ENCODE measurements around the gene ARHGEF19. TPM values are rescaled to one million over a fixed set of nuclear protein-coding genes. Genes with fewer than 3 reads are reported as not detected.
A peak's percentile ranks its signal among the peaks of the same experiment; 100 is the strongest.

Gene ARHGEF19
- total and polyA plus RNA-seq, 9 of the 15 experiments (the other 6 are each of a cell fraction or from before 2014, with no cell fraction given), result 0.73 to 21.0 (median 5.2) TPM

DNA sequence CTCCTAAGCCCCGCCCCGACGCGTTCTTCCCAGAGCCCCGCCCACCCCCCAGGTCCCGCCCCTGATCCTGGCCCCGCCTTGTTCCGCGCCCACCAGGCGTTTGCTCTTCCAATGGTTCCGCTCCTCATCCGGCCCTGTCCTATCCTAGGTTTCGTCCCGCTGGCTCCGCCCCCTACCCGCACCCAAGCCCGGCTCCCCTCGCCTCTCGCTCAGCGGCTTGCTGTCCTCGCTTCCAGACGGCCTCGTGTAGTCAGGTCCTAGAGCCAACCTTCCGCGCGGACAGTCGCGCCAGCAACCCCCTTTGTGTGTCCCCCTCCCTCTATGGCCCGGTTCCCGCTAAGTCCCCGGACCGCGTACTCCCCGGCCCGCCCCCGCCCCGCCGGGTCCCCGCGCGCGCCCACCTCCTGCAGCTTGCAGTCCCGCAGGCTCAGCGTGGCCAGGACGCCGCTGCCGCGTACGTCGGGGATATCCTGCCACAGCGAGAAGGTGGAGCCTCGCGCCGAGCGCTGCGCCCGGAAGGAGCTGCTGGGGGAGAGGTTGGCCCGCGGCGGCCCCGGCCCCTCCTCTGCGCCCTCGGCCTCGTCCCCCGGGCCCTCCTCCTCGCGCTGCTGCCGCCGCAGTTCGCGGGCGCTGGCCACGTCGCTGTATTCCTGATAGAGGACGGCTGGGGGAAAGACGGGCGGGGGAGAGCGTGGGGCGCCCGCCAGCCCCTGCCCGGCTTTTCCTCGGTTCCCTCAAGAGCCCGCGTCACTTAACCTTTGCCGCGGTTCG, 5.7 kb downstream of the ARHGEF19 start (continued):
- TF ChIP-seq, protein P1, sequence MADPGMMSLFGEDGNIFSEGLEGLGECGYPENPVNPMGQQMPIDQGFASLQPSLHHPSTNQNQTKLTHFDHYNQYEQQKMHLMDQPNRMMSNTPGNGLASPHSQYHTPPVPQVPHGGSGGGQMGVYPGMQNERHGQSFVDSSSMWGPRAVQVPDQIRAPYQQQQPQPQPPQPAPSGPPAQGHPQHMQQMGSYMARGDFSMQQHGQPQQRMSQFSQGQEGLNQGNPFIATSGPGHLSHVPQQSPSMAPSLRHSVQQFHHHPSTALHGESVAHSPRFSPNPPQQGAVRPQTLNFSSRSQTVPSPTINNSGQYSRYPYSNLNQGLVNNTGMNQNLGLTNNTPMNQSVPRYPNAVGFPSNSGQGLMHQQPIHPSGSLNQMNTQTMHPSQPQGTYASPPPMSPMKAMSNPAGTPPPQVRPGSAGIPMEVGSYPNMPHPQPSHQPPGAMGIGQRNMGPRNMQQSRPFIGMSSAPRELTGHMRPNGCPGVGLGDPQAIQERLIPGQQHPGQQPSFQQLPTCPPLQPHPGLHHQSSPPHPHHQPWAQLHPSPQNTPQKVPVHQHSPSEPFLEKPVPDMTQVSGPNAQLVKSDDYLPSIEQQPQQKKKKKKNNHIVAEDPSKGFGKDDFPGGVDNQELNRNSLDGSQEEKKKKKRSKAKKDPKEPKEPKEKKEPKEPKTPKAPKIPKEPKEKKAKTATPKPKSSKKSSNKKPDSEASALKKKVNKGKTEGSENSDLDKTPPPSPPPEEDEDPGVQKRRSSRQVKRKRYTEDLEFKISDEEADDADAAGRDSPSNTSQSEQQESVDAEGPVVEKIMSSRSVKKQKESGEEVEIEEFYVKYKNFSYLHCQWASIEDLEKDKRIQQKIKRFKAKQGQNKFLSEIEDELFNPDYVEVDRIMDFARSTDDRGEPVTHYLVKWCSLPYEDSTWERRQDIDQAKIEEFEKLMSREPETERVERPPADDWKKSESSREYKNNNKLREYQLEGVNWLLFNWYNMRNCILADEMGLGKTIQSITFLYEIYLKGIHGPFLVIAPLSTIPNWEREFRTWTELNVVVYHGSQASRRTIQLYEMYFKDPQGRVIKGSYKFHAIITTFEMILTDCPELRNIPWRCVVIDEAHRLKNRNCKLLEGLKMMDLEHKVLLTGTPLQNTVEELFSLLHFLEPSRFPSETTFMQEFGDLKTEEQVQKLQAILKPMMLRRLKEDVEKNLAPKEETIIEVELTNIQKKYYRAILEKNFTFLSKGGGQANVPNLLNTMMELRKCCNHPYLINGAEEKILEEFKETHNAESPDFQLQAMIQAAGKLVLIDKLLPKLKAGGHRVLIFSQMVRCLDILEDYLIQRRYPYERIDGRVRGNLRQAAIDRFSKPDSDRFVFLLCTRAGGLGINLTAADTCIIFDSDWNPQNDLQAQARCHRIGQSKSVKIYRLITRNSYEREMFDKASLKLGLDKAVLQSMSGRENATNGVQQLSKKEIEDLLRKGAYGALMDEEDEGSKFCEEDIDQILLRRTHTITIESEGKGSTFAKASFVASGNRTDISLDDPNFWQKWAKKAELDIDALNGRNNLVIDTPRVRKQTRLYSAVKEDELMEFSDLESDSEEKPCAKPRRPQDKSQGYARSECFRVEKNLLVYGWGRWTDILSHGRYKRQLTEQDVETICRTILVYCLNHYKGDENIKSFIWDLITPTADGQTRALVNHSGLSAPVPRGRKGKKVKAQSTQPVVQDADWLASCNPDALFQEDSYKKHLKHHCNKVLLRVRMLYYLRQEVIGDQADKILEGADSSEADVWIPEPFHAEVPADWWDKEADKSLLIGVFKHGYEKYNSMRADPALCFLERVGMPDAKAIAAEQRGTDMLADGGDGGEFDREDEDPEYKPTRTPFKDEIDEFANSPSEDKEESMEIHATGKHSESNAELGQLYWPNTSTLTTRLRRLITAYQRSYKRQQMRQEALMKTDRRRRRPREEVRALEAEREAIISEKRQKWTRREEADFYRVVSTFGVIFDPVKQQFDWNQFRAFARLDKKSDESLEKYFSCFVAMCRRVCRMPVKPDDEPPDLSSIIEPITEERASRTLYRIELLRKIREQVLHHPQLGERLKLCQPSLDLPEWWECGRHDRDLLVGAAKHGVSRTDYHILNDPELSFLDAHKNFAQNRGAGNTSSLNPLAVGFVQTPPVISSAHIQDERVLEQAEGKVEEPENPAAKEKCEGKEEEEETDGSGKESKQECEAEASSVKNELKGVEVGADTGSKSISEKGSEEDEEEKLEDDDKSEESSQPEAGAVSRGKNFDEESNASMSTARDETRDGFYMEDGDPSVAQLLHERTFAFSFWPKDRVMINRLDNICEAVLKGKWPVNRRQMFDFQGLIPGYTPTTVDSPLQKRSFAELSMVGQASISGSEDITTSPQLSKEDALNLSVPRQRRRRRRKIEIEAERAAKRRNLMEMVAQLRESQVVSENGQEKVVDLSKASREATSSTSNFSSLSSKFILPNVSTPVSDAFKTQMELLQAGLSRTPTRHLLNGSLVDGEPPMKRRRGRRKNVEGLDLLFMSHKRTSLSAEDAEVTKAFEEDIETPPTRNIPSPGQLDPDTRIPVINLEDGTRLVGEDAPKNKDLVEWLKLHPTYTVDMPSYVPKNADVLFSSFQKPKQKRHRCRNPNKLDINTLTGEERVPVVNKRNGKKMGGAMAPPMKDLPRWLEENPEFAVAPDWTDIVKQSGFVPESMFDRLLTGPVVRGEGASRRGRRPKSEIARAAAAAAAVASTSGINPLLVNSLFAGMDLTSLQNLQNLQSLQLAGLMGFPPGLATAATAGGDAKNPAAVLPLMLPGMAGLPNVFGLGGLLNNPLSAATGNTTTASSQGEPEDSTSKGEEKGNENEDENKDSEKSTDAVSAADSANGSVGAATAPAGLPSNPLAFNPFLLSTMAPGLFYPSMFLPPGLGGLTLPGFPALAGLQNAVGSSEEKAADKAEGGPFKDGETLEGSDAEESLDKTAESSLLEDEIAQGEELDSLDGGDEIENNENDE (IDR thresholded peaks at IDR 0.05; ENCODE audit: low read depth, low read length), result no peak
- TF ChIP-seq HDAC3 (IDR thresholded peaks at IDR 0.05; ENCODE audit: borderline replicate concordance, partially characterized antibody), result no peak
- TF ChIP-seq, protein P2, sequence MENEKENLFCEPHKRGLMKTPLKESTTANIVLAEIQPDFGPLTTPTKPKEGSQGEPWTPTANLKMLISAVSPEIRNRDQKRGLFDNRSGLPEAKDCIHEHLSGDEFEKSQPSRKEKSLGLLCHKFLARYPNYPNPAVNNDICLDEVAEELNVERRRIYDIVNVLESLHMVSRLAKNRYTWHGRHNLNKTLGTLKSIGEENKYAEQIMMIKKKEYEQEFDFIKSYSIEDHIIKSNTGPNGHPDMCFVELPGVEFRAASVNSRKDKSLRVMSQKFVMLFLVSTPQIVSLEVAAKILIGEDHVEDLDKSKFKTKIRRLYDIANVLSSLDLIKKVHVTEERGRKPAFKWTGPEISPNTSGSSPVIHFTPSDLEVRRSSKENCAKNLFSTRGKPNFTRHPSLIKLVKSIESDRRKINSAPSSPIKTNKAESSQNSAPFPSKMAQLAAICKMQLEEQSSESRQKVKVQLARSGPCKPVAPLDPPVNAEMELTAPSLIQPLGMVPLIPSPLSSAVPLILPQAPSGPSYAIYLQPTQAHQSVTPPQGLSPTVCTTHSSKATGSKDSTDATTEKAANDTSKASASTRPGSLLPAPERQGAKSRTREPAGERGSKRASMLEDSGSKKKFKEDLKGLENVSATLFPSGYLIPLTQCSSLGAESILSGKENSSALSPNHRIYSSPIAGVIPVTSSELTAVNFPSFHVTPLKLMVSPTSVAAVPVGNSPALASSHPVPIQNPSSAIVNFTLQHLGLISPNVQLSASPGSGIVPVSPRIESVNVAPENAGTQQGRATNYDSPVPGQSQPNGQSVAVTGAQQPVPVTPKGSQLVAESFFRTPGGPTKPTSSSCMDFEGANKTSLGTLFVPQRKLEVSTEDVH (IDR thresholded peaks at IDR 0.05; ENCODE audit: low read depth, partially characterized antibody), result peak; percentile 64
- peak; percentile 93 for TF ChIP-seq POLR2H (tag; IDR thresholded peaks at IDR 0.05; ENCODE audit: low read depth)
- TF ChIP-seq POLR2B (IDR thresholded peaks at IDR 0.05; ENCODE audit: low read depth, partially characterized antibody), result peak; percentile 87
- no peak for TF ChIP-seq ZKSCAN3 (CRISPR knock-in tag; IDR thresholded peaks at IDR 0.05)
- TF ChIP-seq ARID2 (IDR thresholded peaks at IDR 0.05), result no peak
- TF ChIP-seq RBM25 (IDR thresholded peaks at IDR 0.05; ENCODE audit: low read depth, low read length, severe bottlenecking), result no peak
- TF ChIP-seq NFIX (CRISPR knock-in tag; IDR thresholded peaks at IDR 0.05; ENCODE audit: low read depth), result no peak
- TF ChIP-seq ZNF316 (IDR thresholded peaks at IDR 0.05), result no peak
- TF ChIP-seq TOE1 (IDR thresholded peaks at IDR 0.05; ENCODE audit: borderline replicate concordance), result peak; percentile 92; the same call in 1 of the 2 replicates
- TF ChIP-seq TOE1 (CRISPR knock-in tag; IDR thresholded peaks at IDR 0.05; ENCODE audit: borderline replicate concordance, low read depth), result peak; percentile 91; the same call in 1 of the 2 replicates
- TF ChIP-seq RBM22 (IDR thresholded peaks at IDR 0.05; ENCODE audit: low read depth, low read length, poor library complexity, severe bottlenecking), result no peak

Data from K562 (cell line).